Breast epithelium (tissue), 4 donors: ENCODE measurements around the gene RUSC2. TPM values are rescaled to one million over a fixed set of nuclear protein-coding genes. Genes with fewer than 3 reads are reported as not detected.
A peak's percentile ranks its signal among the peaks of the same experiment; 100 is the strongest.
"Not testable (repeated sequence)": the region's sequence is repeated elsewhere in the genome, so short reads cannot be mapped to it uniquely, and the experiment has no call there.

Experiments
- DNase-seq, 2 donors: peaks; one replicate each; pipeline ENCODE4 v3.0.0-alpha.2; 2019; ENCODE audit warnings: low spot score in 2 of 2
- H3K27ac ChIP-seq, 2 donors: fragments of 200-600 bp; sonication (generic) in 1 of 2; one replicate each; pipeline ENCODE4 v1.5.1; 2016 to 2019; ENCODE audit warnings: mild to moderate bottlenecking in 1 of 2
- H3K27me3 ChIP-seq, 2 donors: fragments of 200-600 bp; sonication (generic) in 1 of 2; one replicate each; pipeline versions ENCODE4 v1.5.1 to v1.6.0; 2017 to 2019; ENCODE audit warnings: control low read depth in 1 of 2, mild to moderate bottlenecking in 1 of 2
- H3K36me3 ChIP-seq: fragments of 200-600 bp; one replicate; pipeline ENCODE4 v1.5.1; 2019
- H3K4me1 ChIP-seq, 2 donors: fragments of 200-600 bp; sonication (generic); one replicate each; pipeline ENCODE4 v1.5.1; 2016 to 2019; ENCODE audit warnings: control low read depth in 1 of 2
- H3K4me3 ChIP-seq, 3 donors: fragments of 200-600 bp; sonication (generic); 1 replicate in 2 of 3; 2 replicates in 1 of 3; pipeline ENCODE4 v1.5.1; 2016 to 2019; ENCODE audit warnings: mild to moderate bottlenecking in 3 of 3, moderate library complexity in 2 of 3
- H3K9me3 ChIP-seq, 2 donors: fragments of 200-600 bp; sonication (generic) in 1 of 2; one replicate each; pipeline ENCODE4 v1.5.1; 2016 to 2019; ENCODE audit warnings: control low read depth in 1 of 2
- POLR2A ChIP-seq: fragments of 450-650 bp; IDR thresholded peaks from one replicate; pipeline ENCODE4 v1.6.1; 2016; ENCODE audit warnings: antibody characterized with exemption, mild to moderate bottlenecking, moderate library complexity
- POLR2AphosphoS5 ChIP-seq, 3 donors: sonication (generic); formaldehyde crosslinking; IDR thresholded peaks; one replicate each; pipeline ENCODE4 v1.6.1; 2017; ENCODE audit warnings: antibody characterized with exemption in 3 of 3
- intact Hi-C: fragments of 100-400 bp; cut with DNase I; formaldehyde crosslinking; loops from one replicate; pipeline ENCODE4 v1.15.1; 2023; ENCODE audit warnings: low total_unique reads
- total RNA-seq, 3 donors: library from RNA; depleted of rRNA; stranded (reverse); fragments of >200 nt; gene quantifications; one replicate each; pipeline ENCODE4 v1.1.0, GENCODE V29; 2016
- TF ChIP-seq, protein P1 (sequence below), 3 donors: fragments of 450-650 bp; IDR thresholded peaks; one replicate each; pipeline ENCODE4 v1.5.1; 2016 to 2017; ENCODE audit warnings: antibody characterized with exemption in 3 of 3, mild to moderate bottlenecking in 3 of 3, moderate library complexity in 3 of 3

Gene RUSC2
- total RNA-seq, 3 donors from 2014 or later: 17.0 to 17.1 (median 17.1) TPM

DNA sequence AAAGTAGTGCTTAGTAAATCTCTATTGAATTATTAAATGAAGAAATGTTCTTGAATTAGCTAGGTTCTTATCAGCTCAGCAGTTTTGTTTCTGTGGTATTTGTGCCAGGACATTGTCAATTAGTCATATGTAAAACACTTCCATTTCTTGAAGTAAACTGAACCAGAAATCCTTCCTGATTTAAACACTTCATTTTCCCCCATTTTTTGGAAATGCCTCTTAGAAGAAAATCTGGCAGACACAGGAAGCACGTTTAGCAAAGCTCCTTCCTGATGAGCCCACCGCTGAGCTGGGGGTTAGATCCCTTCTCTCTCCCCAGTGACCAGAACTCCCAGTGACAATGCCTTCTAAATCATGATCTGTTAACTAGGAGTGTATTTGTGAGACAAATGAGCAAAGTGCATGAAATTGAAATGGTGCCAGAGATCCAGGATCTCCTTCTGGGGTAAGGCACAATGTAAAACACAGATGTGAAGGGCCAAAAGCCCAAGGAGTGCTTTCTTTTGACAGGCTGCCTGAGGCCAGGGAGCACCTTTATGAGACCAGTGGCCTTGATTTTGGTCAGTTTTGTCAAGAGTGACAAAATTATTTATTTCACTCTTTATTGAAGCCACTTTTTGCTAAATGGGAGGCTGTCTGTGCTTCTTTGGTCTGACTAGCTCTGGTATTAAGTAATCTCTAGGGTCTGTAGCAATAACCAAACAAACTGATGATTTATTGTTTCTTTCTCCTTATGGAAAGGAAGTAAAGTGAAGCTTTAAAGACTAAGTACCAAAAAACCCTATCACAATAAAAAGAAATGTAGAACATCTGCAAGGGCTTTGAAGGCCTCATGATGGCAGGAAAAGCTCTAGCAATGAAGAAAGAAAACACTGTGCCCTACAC lies 25.5 kb upstream of the RUSC2 start:
- TF ChIP-seq, protein P1, sequence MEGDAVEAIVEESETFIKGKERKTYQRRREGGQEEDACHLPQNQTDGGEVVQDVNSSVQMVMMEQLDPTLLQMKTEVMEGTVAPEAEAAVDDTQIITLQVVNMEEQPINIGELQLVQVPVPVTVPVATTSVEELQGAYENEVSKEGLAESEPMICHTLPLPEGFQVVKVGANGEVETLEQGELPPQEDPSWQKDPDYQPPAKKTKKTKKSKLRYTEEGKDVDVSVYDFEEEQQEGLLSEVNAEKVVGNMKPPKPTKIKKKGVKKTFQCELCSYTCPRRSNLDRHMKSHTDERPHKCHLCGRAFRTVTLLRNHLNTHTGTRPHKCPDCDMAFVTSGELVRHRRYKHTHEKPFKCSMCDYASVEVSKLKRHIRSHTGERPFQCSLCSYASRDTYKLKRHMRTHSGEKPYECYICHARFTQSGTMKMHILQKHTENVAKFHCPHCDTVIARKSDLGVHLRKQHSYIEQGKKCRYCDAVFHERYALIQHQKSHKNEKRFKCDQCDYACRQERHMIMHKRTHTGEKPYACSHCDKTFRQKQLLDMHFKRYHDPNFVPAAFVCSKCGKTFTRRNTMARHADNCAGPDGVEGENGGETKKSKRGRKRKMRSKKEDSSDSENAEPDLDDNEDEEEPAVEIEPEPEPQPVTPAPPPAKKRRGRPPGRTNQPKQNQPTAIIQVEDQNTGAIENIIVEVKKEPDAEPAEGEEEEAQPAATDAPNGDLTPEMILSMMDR (IDR thresholded peaks at IDR 0.05): no peak
- TF ChIP-seq POLR2AphosphoS5 (IDR thresholded peaks at IDR 0.05) (no peak), POLR2A (no peak)
- Histone ChIP-seq H3K9me3 (peaks cover 11 to 19% of the 10 kb centered on the region in 2 donors), H3K4me1 (no peaks in the 10 kb centered on the region), H3K27ac (no peak overlapping the region), H3K27me3 (no peaks in the 10 kb centered on the region), H3K4me3 (no peak overlapping the region), H3K36me3 (no peaks in the 10 kb centered on the region)
- intact Hi-C loops: no loop called here
- no peak for DNase-seq

DNA sequence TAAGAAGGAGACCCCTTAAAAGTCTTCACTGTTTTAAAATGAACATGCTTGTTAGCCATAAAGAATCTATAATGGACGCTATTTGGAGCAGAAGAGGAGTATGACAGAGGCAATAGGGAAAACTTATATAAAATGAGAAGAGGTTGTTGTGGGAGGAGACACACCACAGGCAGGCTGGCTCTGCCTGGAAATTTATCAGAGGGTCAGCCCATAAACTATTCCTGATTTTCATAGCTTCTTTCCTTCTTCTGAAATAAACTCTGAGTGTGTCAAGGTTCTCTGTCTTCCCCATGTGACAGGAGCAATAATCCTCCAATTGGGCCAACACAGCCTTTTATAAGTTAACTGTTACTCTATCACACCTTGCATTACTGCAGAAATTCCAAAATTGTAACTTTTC lies 19.6 kb upstream of the RUSC2 start:
- Histone ChIP-seq H3K27me3 (no peaks in the 10 kb centered on the region), H3K27ac (no peak overlapping the region), H3K4me3 (no peak overlapping the region), H3K4me1 (no peaks in the 10 kb centered on the region), H3K36me3 (no peaks in the 10 kb centered on the region), H3K9me3 (no peaks in the 10 kb centered on the region)
- TF ChIP-seq POLR2A (no peak), POLR2AphosphoS5 (IDR thresholded peaks at IDR 0.05) (no peak)
- TF ChIP-seq, protein P1 (IDR thresholded peaks at IDR 0.05): no peak
- intact Hi-C loops: loop anchor here (10.0 kb wide), 1 partner anchor 376 kb away; the partner anchor contains the start of gene PIGO
- DNase-seq: no peak

GRCh38 chr9:35470894-35471293 lies 19.0 kb upstream of the RUSC2 start:
- H3K27ac ChIP-seq: no peak overlapping the region
- TF ChIP-seq POLR2AphosphoS5 (IDR thresholded peaks at IDR 0.05) (no peak), POLR2A (no peak)
- TF ChIP-seq, protein P1 (IDR thresholded peaks at IDR 0.05): no peak
- no peaks in the 10 kb centered on the region for H3K4me1 ChIP-seq
- no peaks in the 10 kb centered on the region for H3K9me3 ChIP-seq
- no peaks in the 10 kb centered on the region for H3K27me3 ChIP-seq
- intact Hi-C loops: loop anchor here (10.0 kb wide), 1 partner anchor 376 kb away; the partner anchor contains the start of gene PIGO
- H3K4me3 ChIP-seq: no peak overlapping the region
- no peaks in the 10 kb centered on the region for H3K36me3 ChIP-seq
- DNase-seq: no peak

DNA sequence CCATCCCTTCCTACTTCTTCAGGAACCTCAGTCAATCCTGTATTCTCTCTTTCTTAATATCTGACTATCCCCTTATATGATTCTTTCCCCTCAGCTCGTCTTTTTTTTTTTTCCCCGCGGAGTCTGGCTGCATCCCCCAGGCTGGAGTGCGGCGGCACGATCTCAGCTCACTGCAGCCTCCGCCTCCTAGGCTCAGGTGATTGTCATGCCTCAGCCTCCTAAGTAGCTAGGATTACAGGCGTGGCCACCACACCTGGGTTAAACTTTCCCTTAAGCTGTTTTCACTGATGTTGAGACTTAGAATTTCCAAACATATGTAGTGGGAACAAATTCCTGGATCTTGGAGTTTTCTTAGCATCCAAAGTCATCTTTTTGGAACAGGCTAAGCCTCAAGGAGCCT lies 13.3 kb upstream of the RUSC2 start:
- Histone ChIP-seq H3K27ac (no peak overlapping the region), H3K9me3 (no peaks in the 10 kb centered on the region), H3K4me3 (no peak overlapping the region), H3K36me3 (no peaks in the 10 kb centered on the region), H3K4me1 (no peaks in the 10 kb centered on the region), H3K27me3 (no peaks in the 10 kb centered on the region)
- intact Hi-C loops: loop anchor here (10.0 kb wide), 1 partner anchor 382 kb away; the partner anchor contains the start of gene PIGO
- DNase-seq: no peak
- TF ChIP-seq POLR2A (no peak), POLR2AphosphoS5 (IDR thresholded peaks at IDR 0.05) (no peak)

DNA sequence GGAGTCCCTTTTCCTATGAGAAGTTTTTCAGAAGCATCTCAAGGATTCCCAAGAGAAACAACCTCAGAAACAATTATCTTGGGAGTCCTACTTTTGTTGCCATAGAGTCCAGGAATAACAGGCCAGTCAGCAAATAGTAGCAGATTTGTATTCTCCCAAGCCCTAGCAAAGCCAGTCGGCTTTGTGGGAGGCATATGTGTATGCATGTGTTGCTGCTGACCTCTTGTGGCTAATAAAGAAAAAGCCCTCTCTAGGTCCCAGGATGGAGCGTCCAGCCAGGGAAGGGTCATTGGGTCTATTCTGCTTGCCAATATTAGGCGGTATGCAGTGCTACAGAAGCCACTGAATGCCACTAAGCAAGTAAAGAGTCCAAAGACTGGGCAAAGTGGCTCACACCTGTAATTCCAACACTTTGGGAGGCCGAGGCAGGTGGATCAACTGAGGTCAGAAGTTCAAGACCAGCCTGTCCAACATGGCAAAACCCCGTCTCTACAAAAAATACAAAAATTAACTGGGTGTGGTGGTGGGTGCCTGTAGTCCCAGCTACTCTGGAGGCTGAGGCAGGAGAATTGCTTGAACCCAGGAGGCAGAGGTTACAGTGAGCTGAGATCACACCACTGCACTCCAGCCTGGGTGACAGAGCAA lies 12.6 kb upstream of the RUSC2 start:
- not testable (repeated sequence) for H3K4me1 ChIP-seq, H3K27ac ChIP-seq, H3K9me3 ChIP-seq, H3K4me3 ChIP-seq, H3K36me3 ChIP-seq, H3K27me3 ChIP-seq
- intact Hi-C loops: loop anchor here (10.0 kb wide), 1 partner anchor 383 kb away; the partner anchor contains the start of gene PIGO
- TF ChIP-seq, protein P1 (IDR thresholded peaks at IDR 0.05): peak in 2 of 3 donors; percentile 72 to 86
- TF ChIP-seq POLR2AphosphoS5 (IDR thresholded peaks at IDR 0.05): peak in 1 of 3 donors; percentile 13
- peak in 1 of 2 donors; percentile 47 for DNase-seq
